SK-N-SH treated with all-trans-retinoic acid at 6 μM for 48 hours (cell line): ENCODE measurements around the gene CEP152.

Experiments used
- ATAC-seq: fragments of 200-7000 bp; cut with Tn5 transposase; 3 replicates; pipeline ENCODE4 v1.9.1; 2020; ENCODE audit warnings: mild to moderate bottlenecking, moderate library complexity
- BACH2 ChIP-seq: fragments of 250-450 bp; sonication (Bioruptor Pico); IDR thresholded peaks from 2 replicates; pipeline ENCODE4 v1.9.0; 2021; ENCODE audit warnings: mild to moderate bottlenecking, borderline replicate concordance
- CSDC2 ChIP-seq: fragments of 250-450 bp; sonication (Bioruptor Pico); IDR thresholded peaks from 2 replicates; pipeline ENCODE4 v1.5.0; 2020; ENCODE audit warnings: mild to moderate bottlenecking, moderate library complexity
- ESRRG ChIP-seq: fragments of 250-450 bp; sonication (Bioruptor Pico); IDR thresholded peaks from 2 replicates; pipeline ENCODE4 v1.6.1; 2021; ENCODE audit warnings: mild to moderate bottlenecking
- GLIS3 ChIP-seq: fragments of 250-450 bp; sonication (Bioruptor Pico); IDR thresholded peaks from 2 replicates; pipeline ENCODE4 v1.5.0; 2020; ENCODE audit warnings: mild to moderate bottlenecking, moderate library complexity
- ISL1 ChIP-seq: fragments of 250-450 bp; sonication (Bioruptor Pico); IDR thresholded peaks from 2 replicates; pipeline ENCODE4 v2.1.2; 2022; ENCODE audit warnings: mild to moderate bottlenecking, moderate library complexity
- OSR1 ChIP-seq: fragments of 250-450 bp; sonication (Bioruptor Pico); IDR thresholded peaks from 2 replicates; pipeline ENCODE4 v1.8.0; 2022; ENCODE audit warnings: moderate library complexity, mild to moderate bottlenecking, inconsistent platforms
- PPARA ChIP-seq: fragments of 250-450 bp; sonication (Bioruptor Pico); IDR thresholded peaks from 2 replicates; pipeline ENCODE4 v1.5.0; 2020; ENCODE audit warnings: mild to moderate bottlenecking, borderline replicate concordance
- SNAI2 ChIP-seq: fragments of 250-450 bp; sonication (Bioruptor Pico); IDR thresholded peaks from 2 replicates; pipeline ENCODE4 v1.5.0; 2020; ENCODE audit warnings: mild to moderate bottlenecking, moderate library complexity
- TCF4 ChIP-seq: fragments of 250-450 bp; sonication (Bioruptor Pico); IDR thresholded peaks from 2 replicates; pipeline ENCODE4 v1.8.0; 2021; ENCODE audit warnings: mild to moderate bottlenecking, moderate library complexity, borderline replicate concordance
- TOX ChIP-seq: fragments of 250-450 bp; sonication (Bioruptor Pico); IDR thresholded peaks from 2 replicates; pipeline ENCODE4 v1.8.0; 2021; ENCODE audit warnings: mild to moderate bottlenecking, moderate library complexity, borderline replicate concordance
- TSHZ2 ChIP-seq: fragments of 250-450 bp; sonication (Bioruptor Pico); IDR thresholded peaks from 2 replicates; pipeline ENCODE4 v1.5.0; 2020; ENCODE audit warnings: mild to moderate bottlenecking, moderate library complexity
- ZC3H10 ChIP-seq: fragments of 250-450 bp; sonication (Bioruptor Pico); IDR thresholded peaks from 2 replicates; pipeline ENCODE4 v1.5.1; 2021; ENCODE audit warnings: mild to moderate bottlenecking, moderate library complexity
- ZFP3 ChIP-seq: fragments of 250-450 bp; sonication (Bioruptor Pico); IDR thresholded peaks from 2 replicates; pipeline ENCODE4 v1.5.0; 2020; ENCODE audit warnings: mild to moderate bottlenecking, moderate library complexity
- ZFP30 ChIP-seq: fragments of 450-650 bp; formaldehyde crosslinking; IDR thresholded peaks from 2 replicates; pipeline ENCODE4 v1.5.0; 2022; ENCODE audit warnings: mild to moderate bottlenecking, moderate library complexity
- ZNF70 ChIP-seq: fragments of 450-650 bp; formaldehyde crosslinking; IDR thresholded peaks from 2 replicates; pipeline ENCODE4 v1.5.0; 2020; ENCODE audit warnings: mild to moderate bottlenecking, moderate library complexity
- ZNF8 ChIP-seq: fragments of 450-650 bp; formaldehyde crosslinking; IDR thresholded peaks from 2 replicates; pipeline ENCODE4 v1.5.0; 2020; ENCODE audit warnings: mild to moderate bottlenecking, moderate library complexity
- TF ChIP-seq, protein P1 (sequence below): fragments of 250-450 bp; sonication (Bioruptor Pico); IDR thresholded peaks from 2 replicates; pipeline ENCODE4 v1.8.0; 2021; ENCODE audit warnings: low read depth, mild to moderate bottlenecking, moderate library complexity, borderline replicate concordance
- TF ChIP-seq, protein P2 (sequence below): fragments of 250-450 bp; sonication (Bioruptor Pico); IDR thresholded peaks from 2 replicates; pipeline ENCODE4 v1.5.1; 2021; ENCODE audit warnings: mild to moderate bottlenecking, moderate library complexity
- TF ChIP-seq, protein P3 (sequence below): fragments of 250-450 bp; sonication (Bioruptor Pico); IDR thresholded peaks from 2 replicates; pipeline ENCODE4 v1.5.1; 2020; ENCODE audit warnings: low read depth, mild to moderate bottlenecking, moderate library complexity
- TF ChIP-seq, protein P4 (sequence below): fragments of 250-450 bp; sonication (Bioruptor Pico); IDR thresholded peaks from 2 replicates; pipeline ENCODE4 v1.8.0; 2020; ENCODE audit warnings: mild to moderate bottlenecking, moderate library complexity, borderline replicate concordance

Gene CEP152

DNA sequence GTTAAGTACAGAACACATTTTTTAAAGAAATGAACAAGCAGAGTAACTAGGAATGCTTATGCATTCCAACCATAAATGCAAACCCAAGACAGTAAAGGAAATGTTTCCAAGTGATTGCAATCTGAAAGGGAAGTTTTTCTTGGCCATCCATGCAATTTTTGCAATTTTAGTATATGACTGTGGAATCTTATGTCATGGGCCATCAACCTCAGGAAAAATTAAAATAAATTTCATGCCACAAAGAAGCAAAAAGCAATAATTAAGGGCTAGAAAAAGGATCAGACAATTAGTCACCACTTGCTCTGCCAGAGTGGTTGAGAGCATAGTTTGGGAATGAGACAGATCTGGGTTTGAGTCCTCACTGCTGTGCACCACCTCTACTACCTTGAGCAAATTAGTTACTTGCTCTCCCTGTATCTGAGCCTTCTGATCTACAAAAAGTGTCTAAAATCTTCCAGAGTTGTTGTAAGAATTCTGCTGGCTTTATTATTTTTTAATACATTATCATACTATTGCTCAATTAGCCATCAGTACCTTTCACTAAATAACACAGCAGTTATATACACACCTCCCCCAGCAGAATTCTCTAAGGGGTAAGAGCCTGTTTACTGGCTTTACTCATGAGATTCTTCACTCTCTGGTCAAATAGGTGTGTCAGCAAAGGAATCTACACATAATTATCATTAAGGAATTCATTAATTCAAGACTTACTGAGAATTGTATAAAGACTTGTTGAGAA lies 115.6 kb downstream of the CEP152 start:
- TF ChIP-seq ZNF8: no peak
- TF ChIP-seq, protein P1, sequence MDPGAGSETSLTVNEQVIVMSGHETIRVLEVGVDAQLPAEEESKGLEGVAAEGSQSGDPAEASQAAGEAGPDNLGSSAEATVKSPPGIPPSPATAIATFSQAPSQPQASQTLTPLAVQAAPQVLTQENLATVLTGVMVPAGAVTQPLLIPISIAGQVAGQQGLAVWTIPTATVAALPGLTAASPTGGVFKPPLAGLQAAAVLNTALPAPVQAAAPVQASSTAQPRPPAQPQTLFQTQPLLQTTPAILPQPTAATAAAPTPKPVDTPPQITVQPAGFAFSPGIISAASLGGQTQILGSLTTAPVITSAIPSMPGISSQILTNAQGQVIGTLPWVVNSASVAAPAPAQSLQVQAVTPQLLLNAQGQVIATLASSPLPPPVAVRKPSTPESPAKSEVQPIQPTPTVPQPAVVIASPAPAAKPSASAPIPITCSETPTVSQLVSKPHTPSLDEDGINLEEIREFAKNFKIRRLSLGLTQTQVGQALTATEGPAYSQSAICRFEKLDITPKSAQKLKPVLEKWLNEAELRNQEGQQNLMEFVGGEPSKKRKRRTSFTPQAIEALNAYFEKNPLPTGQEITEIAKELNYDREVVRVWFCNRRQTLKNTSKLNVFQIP: no peak
- TF ChIP-seq BACH2: no peak
- no peak for TF ChIP-seq ZFP30 (CRISPR knock-in tag)
- TF ChIP-seq GLIS3 (CRISPR knock-in tag): 0 out of 2 replicates have a peak, but pooled peaks have one; percentile 87
- 0 out of 2 replicates have a peak, but pooled peaks have one; percentile 15 for TF ChIP-seq ZC3H10 (CRISPR knock-in tag)
- TF ChIP-seq, protein P2, sequence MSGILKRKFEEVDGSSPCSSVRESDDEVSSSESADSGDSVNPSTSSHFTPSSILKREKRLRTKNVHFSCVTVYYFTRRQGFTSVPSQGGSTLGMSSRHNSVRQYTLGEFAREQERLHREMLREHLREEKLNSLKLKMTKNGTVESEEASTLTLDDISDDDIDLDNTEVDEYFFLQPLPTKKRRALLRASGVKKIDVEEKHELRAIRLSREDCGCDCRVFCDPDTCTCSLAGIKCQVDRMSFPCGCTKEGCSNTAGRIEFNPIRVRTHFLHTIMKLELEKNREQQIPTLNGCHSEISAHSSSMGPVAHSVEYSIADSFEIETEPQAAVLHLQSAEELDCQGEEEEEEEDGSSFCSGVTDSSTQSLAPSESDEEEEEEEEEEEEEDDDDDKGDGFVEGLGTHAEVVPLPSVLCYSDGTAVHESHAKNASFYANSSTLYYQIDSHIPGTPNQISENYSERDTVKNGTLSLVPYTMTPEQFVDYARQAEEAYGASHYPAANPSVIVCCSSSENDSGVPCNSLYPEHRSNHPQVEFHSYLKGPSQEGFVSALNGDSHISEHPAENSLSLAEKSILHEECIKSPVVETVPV (CRISPR knock-in tag): no peak
- TF ChIP-seq TOX: no peak
- TF ChIP-seq, protein P3, sequence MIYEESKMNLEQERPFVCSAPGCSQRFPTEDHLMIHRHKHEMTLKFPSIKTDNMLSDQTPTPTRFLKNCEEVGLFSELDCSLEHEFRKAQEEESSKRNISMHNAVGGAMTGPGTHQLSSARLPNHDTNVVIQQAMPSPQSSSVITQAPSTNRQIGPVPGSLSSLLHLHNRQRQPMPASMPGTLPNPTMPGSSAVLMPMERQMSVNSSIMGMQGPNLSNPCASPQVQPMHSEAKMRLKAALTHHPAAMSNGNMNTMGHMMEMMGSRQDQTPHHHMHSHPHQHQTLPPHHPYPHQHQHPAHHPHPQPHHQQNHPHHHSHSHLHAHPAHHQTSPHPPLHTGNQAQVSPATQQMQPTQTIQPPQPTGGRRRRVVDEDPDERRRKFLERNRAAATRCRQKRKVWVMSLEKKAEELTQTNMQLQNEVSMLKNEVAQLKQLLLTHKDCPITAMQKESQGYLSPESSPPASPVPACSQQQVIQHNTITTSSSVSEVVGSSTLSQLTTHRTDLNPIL: peak; percentile 45; the same call in 1 of the 2 replicates
- 0 out of 2 replicates have a peak, but pooled peaks have one; percentile 19 for TF ChIP-seq CSDC2 (CRISPR knock-in tag)
- TF ChIP-seq ISL1: peak; percentile 96

GRCh38 chr15:48693484-48693883 lies 117.4 kb downstream of the CEP152 start:
- ATAC-seq: peak; percentile 27; the same call in 2 of the 3 replicates
- TF ChIP-seq, protein P4, sequence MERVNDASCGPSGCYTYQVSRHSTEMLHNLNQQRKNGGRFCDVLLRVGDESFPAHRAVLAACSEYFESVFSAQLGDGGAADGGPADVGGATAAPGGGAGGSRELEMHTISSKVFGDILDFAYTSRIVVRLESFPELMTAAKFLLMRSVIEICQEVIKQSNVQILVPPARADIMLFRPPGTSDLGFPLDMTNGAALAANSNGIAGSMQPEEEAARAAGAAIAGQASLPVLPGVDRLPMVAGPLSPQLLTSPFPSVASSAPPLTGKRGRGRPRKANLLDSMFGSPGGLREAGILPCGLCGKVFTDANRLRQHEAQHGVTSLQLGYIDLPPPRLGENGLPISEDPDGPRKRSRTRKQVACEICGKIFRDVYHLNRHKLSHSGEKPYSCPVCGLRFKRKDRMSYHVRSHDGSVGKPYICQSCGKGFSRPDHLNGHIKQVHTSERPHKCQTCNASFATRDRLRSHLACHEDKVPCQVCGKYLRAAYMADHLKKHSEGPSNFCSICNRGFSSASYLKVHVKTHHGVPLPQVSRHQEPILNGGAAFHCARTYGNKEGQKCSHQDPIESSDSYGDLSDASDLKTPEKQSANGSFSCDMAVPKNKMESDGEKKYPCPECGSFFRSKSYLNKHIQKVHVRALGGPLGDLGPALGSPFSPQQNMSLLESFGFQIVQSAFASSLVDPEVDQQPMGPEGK (CRISPR knock-in tag): no peak
- TF ChIP-seq CSDC2 (CRISPR knock-in tag) (no peak), ZFP30 (CRISPR knock-in tag) (no peak), ISL1 (0 out of 2 replicates have a peak, but pooled peaks have one; percentile 28)

More for the DNA sequence above, 115.6 kb downstream of the CEP152 start:
- peak; percentile 93 for ATAC-seq

DNA sequence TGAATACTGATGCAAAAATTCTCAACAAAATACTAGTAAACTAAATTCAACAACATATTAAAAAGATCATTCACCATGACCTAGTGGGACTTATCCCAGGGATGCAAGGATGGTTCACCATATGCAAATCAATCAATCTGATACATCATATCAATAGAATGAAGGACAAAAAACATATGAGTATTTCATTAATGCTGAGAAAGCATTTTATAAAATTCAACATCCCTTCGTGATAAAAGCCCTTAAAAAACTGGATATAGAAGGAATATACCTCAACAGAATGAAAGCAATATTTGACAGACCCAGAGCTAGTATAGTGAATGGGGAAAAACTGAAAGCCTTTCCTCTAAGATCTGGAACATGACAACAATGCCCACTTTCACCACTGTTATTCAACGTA lies 122.4 kb downstream of the CEP152 start:
- ATAC-seq: no peak
- no peak for TF ChIP-seq BACH2
- TF ChIP-seq ESRRG (CRISPR knock-in tag): no peak
- no peak for TF ChIP-seq ZFP3 (CRISPR knock-in tag)
- no peak for TF ChIP-seq SNAI2 (CRISPR knock-in tag)
- TF ChIP-seq, protein P3: no peak
- TF ChIP-seq ZNF8: no peak
- no peak for TF ChIP-seq TSHZ2 (CRISPR knock-in tag)
- TF ChIP-seq ISL1: no peak
- TF ChIP-seq ZFP30 (CRISPR knock-in tag): no peak
- no peak for TF ChIP-seq TCF4 (CRISPR knock-in tag)
- TF ChIP-seq, protein P4 (CRISPR knock-in tag): no peak
- no peak for TF ChIP-seq PPARA (CRISPR knock-in tag)
- no peak for TF ChIP-seq OSR1
- no peak for TF ChIP-seq ZNF70 (CRISPR knock-in tag)
